Transverse colon (tissue), 4 donors: ENCODE data around the gene SENP3. TPM values are rescaled to one million over a fixed set of nuclear protein-coding genes. Genes with fewer than 3 reads are reported as not detected.

Experiments
- DNase-seq: peaks from one replicate; pipeline ENCODE4 v3.0.0-alpha.2; 2019
- H3K27ac ChIP-seq, 4 donors: fragments of 200-600 bp; sonication (generic); 2 replicates each; pipeline ENCODE4 v1.5.1; 2016 to 2018; ENCODE audit warnings: inconsistent platforms in 4 of 4
- H3K27me3 ChIP-seq: fragments of 200-600 bp; sonication (generic); 2 replicates; pipeline ENCODE4 v1.5.1; 2017; ENCODE audit warnings: inconsistent platforms
- H3K36me3 ChIP-seq, 4 donors: fragments of 200-600 bp; sonication (generic); 2 replicates each; pipeline ENCODE4 v1.5.1; 2017 to 2019; ENCODE audit warnings: inconsistent platforms in 4 of 4
- H3K4me1 ChIP-seq, 4 donors: fragments of 200-600 bp; sonication (generic); 2 replicates each; pipeline ENCODE4 v1.5.1; 2017 to 2020; ENCODE audit warnings: inconsistent platforms in 4 of 4
- H3K4me3 ChIP-seq, 4 donors: fragments of 200-600 bp; sonication (generic); 1 replicate in 1 of 4; 2 replicates in 3 of 4; pipeline versions ENCODE4 v1.5.1 to v1.6.1; 2017 to 2019; ENCODE audit warnings: inconsistent platforms in 4 of 4
- H3K9me3 ChIP-seq, 2 donors: fragments of 200-600 bp; sonication (generic); 2 replicates each; pipeline ENCODE4 v1.5.1; 2017 to 2019; ENCODE audit warnings: inconsistent platforms in 2 of 2
- CTCF ChIP-seq, 5 experiments: fragments of 200-600 bp in 3 of 5; fragments of 450-650 bp in 2 of 5; sonication (generic) in 3 of 5; IDR thresholded peaks; 1 replicate in 2 of 5; 2 replicates in 3 of 5; pipeline ENCODE4 v1.5.1; 2016 to 2017; ENCODE audit warnings: antibody characterized with exemption in 5 of 5, inconsistent platforms in 3 of 5, mild to moderate bottlenecking in 2 of 5, moderate library complexity in 1 of 5
- EP300 ChIP-seq: sonication (generic); formaldehyde crosslinking; IDR thresholded peaks from one replicate; pipeline ENCODE4 v1.6.1; 2017; ENCODE audit warnings: antibody characterized with exemption, low read depth
- POLR2A ChIP-seq: fragments of 450-650 bp; IDR thresholded peaks from one replicate; pipeline ENCODE4 v1.6.1; 2016; ENCODE audit warnings: antibody characterized with exemption, mild to moderate bottlenecking, moderate library complexity
- POLR2AphosphoS5 ChIP-seq, 3 donors: sonication (generic); formaldehyde crosslinking; IDR thresholded peaks; one replicate each; pipeline ENCODE4 v1.6.1; 2016; ENCODE audit warnings: antibody characterized with exemption in 3 of 3
- WGBS, 2 donors: methylation state at CpG; one replicate each; pipeline ENCODE4 v1.1.5; 2018; ENCODE audit warnings: low coverage in 1 of 2; 5-methylcytosine and 5-hydroxymethylcytosine counted together
- in situ Hi-C, 4 donors: fragments of 200-750 bp; cut with MboI; loops; one replicate each; pipeline versions ENCODE4 v1.15.0 to v1.15.1; 2017; ENCODE audit warnings: low sequenced_read_pairs in 3 of 4, low pct_ligation_motif_present in 1 of 4, low pct_unique_long_range_greater_than_20kb in 1 of 4
- intact Hi-C: fragments of 100-400 bp; cut with DNase I; formaldehyde crosslinking; loops from one replicate; pipeline ENCODE4 v1.15.1; 2023; ENCODE audit warnings: low total_unique reads
- total RNA-seq, 4 donors: library from RNA; depleted of rRNA; stranded (reverse); fragments of >200 nt; gene quantifications; one replicate each; pipeline ENCODE4 v1.1.0, GENCODE V29; 2016

The SENP3 gene
- total RNA-seq, 4 donors from 2014 or later = 37.0 to 159 (median 45.2) TPM

- H3K27ac ChIP-seq = peak overlapping the region; percentile 42 to 62 (median 56)
- no peak overlapping the region for H3K4me3 ChIP-seq
- 75 to 82% methylated on average over 7 to 13 of the region's 13 CpGs for WGBS, 2 donors
- intact Hi-C loops (loop anchor here (5.0 kb wide), 1 partner anchor 41 kb away; the partner anchor contains the start of gene TNFSF13), in situ Hi-C loops (no loop called here)
- peaks cover 0 to 30% (median 9%) of the 10 kb centered on the region in 4 donors for H3K36me3 ChIP-seq
- peak; percentile 71 for DNase-seq
- no peaks in the 10 kb centered on the region for H3K27me3 ChIP-seq
- H3K9me3 ChIP-seq = no peaks in the 10 kb centered on the region
- TF ChIP-seq POLR2A (no peak), CTCF (IDR thresholded peaks at IDR 0.05) (peak in 1 of 5 experiments; percentile 15), POLR2AphosphoS5 (IDR thresholded peaks at IDR 0.05) (no peak), EP300 (no peak)
- H3K4me1 ChIP-seq = peaks cover 0 to 17% (median 10%) of the 10 kb centered on the region in 4 donors
These were observed 45.7 kb upstream of the SENP3 start for GRCh38 chr17:7515911-7516610.

DNA sequence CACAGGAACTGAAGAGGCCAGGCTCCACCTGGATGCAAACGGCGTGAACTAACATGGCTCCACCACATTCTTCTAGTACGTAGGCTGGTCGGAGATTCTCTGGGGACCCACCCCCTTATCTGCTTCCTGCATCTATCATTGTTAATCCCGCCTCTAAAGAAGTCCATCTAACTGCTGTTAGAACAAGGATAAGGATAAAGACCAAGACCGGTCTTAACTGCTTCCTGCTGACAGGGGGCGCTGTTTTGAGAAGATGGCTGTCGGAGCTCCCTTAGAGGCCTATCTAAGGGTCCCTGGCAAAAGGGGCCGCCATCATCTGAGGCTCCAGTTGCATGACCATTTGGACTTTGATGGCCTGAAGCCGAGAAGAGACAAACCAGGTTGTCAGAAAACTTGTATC, 38.7 kb upstream of the SENP3 start:
- Histone ChIP-seq H3K27me3 (no peaks in the 10 kb centered on the region), H3K36me3 (no peaks in the 10 kb centered on the region), H3K9me3 (no peaks in the 10 kb centered on the region), H3K4me3 (no peak overlapping the region), H3K4me1 (no peaks in the 10 kb centered on the region), H3K27ac (no peak overlapping the region)
- in situ Hi-C loops = no loop called here
- TF ChIP-seq CTCF (IDR thresholded peaks at IDR 0.05) = peak; percentile 35 to 50 (median 40)
- no peak for TF ChIP-seq POLR2AphosphoS5 (IDR thresholded peaks at IDR 0.05)
- intact Hi-C loops = no loop called here
- 43 to 47% methylated on average over 6 to 10 of the region's 10 CpGs for WGBS, 2 donors
- peak; percentile 31 for DNase-seq

DNA sequence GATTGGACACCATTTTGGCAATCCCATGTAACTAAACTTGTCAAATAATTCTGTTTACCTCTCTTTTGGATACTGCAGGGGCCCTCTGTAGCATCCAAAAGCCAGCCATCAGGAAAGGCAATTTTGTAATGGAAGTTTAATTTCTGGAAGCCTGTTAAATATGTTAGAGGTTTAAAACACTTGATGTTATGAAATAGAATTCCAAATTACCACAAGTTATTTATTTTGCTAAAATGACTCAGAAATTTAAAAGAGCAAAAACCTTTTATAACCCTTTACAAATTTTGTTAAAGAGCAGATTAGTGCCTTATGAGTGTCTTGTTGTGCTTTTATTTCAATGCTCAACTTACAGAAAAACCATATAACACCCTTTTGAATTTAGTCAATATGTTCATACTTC, 32.9 kb upstream of the SENP3 start:
- TF ChIP-seq EP300 (no peak), POLR2A (no peak), CTCF (IDR thresholded peaks at IDR 0.05) (no peak), POLR2AphosphoS5 (IDR thresholded peaks at IDR 0.05) (no peak)
- no peak overlapping the region for H3K4me3 ChIP-seq
- H3K4me1 ChIP-seq = no peaks in the 10 kb centered on the region
- intact Hi-C loops (no loop called here), in situ Hi-C loops (no loop called here)
- H3K36me3 ChIP-seq = no peaks in the 10 kb centered on the region
- no peaks in the 10 kb centered on the region for H3K27me3 ChIP-seq
- DNase-seq = no peak
- H3K27ac ChIP-seq = no peak overlapping the region
- H3K9me3 ChIP-seq = peaks cover 3 to 6% of the 10 kb centered on the region in 2 donors

DNA sequence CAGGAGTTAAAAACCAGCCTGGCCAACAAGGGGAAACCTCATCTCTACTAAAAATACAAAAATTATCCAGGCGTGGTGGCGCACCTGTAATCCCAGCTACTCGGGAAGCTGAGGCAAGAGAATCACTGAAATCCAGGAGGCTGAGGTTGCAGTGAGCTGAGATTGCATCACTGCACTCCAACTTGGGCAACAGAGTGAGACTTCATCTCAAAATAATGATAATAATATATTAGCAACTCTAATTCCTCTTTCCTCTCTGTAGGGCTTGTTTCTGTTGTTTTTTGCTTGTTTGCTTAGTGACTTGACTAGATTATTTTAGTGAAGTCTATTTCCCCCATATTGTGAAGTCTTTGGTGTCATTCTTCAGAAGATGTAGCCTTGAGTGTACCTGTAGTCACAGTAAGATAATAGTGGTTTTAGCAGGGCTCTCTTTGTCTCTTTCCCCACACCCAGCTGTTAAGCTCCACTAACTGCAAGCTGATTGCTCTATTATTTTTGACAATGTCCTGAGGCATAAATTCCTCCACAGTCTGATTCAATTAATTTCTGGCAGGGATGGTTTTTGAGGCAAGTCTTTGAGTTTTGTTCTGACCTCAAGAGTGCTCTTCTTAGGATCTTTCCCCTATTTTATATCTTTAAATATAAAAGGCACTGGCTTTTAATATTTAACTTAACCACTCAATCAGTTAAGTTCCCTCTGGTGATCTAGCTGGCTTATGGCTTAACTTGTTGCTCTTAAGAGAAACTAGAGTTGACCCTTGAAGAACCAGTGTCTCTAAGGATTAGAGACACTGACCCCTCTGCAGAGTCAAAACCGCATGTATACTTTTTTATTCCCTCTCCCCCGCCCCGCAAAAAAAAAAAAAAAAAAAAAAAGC, 31.5 kb upstream of the SENP3 start:
- Histone ChIP-seq H3K36me3 (no peaks in the 10 kb centered on the region), H3K4me3 (no peak overlapping the region), H3K27ac (no peak overlapping the region), H3K9me3 (peaks cover 3 to 6% of the 10 kb centered on the region in 2 donors), H3K4me1 (no peaks in the 10 kb centered on the region), H3K27me3 (no peaks in the 10 kb centered on the region)
- TF ChIP-seq CTCF (IDR thresholded peaks at IDR 0.05) (no peak), POLR2A (no peak), EP300 (no peak), POLR2AphosphoS5 (IDR thresholded peaks at IDR 0.05) (no peak)
- intact Hi-C loops = no loop called here
- WGBS, 2 donors = 81 to 93% methylated on average over 6 of the region's 6 CpGs
- in situ Hi-C loops = no loop called here
- DNase-seq = no peak
